Loucy (cell line): Measurements from ENCODE around the gene CKS1B.

Experiments used
- EZH2phosphoT487 ChIP-seq: fragments of 200-600 bp; IDR thresholded peaks from 2 replicates; pipeline ENCODE4 v1.6.1; 2018; ENCODE audit warnings: antibody characterized with exemption, mild to moderate bottlenecking, moderate library complexity, borderline replicate concordance
- TF ChIP-seq, protein P1 (sequence below): fragments of 200-600 bp; sonication (generic); conservative IDR thresholded peaks from 2 replicates; pipeline ENCODE4 v1.5.1; 2014; ENCODE audit warnings: mild to moderate bottlenecking, antibody characterized with exemption, low read length

DNA sequence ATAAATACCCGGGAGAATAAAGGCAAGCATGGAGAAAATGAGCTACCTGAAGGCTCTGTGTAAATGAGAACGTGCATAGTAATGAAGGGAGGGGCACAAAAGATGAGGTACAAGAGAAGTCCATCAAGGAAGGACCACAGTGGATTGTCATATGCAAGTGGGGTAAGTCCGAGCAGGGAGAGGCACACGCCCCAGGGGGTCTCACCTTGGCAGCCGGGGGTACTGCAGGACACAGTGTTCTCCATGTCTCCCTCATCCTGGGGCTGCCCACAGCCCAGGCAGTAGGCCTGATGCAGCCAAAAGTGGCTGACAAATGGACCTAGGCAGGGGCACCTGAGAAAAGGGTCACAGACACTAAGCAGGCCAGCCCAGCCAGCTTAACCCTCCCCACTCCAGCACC is 49.1 kb downstream of the CKS1B start:
- TF ChIP-seq, protein P1, sequence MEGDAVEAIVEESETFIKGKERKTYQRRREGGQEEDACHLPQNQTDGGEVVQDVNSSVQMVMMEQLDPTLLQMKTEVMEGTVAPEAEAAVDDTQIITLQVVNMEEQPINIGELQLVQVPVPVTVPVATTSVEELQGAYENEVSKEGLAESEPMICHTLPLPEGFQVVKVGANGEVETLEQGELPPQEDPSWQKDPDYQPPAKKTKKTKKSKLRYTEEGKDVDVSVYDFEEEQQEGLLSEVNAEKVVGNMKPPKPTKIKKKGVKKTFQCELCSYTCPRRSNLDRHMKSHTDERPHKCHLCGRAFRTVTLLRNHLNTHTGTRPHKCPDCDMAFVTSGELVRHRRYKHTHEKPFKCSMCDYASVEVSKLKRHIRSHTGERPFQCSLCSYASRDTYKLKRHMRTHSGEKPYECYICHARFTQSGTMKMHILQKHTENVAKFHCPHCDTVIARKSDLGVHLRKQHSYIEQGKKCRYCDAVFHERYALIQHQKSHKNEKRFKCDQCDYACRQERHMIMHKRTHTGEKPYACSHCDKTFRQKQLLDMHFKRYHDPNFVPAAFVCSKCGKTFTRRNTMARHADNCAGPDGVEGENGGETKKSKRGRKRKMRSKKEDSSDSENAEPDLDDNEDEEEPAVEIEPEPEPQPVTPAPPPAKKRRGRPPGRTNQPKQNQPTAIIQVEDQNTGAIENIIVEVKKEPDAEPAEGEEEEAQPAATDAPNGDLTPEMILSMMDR, result no peak
- TF ChIP-seq EZH2phosphoT487, result no peak
